Measurements from ENCODE around the gene C1GALT1. TPM values are rescaled to one million over a fixed set of nuclear protein-coding genes. Genes with fewer than 3 reads are reported as not detected.

Gene C1GALT1
- total RNA-seq, 1 experiment from 2014 or later, result 81.5 TPM

DNA sequence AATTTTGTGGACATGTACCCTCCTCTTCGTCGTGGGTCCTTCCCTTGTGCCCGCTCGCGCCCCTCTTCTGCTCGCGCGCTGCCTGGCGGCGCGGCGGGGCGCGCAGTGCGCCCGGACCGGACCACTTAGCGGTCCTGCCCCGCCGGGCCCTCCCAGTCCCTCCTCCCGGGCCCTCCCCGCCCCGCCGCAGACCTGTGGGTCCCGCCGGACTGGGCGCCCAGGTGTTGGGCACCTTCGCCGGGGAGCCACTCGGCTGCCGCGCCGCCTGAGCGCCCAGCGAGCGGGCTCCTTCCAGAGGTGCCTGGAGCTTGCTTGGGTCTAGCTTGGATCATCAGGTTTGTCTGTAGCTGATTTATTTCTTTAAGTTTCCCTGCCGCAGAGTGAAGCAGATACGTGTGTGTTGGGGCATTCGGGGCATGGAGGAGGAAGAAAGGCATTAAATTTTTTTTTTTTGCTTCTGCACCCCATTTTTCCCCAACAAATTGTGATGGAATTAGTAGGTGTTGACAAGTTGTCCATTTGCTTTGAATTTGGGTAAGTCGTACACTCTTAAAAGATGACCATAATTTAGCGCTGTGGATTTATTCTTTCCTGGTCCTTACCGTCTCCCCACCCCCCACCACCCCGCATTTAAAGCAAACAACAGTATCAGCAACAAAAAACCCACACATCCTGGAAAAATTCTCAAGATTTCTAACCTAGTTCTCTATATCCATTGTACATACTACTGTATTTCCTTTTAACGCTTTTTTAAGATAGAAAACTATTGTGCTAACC is 905 bp downstream of the C1GALT1 start:
- Histone ChIP-seq H3K27ac (ENCODE audit: insufficient read length, low read depth, low read length) (no peak overlapping the region), H2BK15ac (ENCODE audit: low read depth, low read length) (no peak overlapping the region), H2BK120ac (ENCODE audit: low read depth, low read length, poor library complexity, severe bottlenecking) (no peak overlapping the region), H3K27me3 (ENCODE audit: insufficient read depth, low read length) (no peaks in the 10 kb centered on the region), H3K4me2 (ENCODE audit: insufficient read depth, insufficient read length, low read length) (peak overlapping the region; percentile 61), H3K18ac (ENCODE audit: insufficient read length, low read depth, low read length) (peak overlapping the region; percentile 36), H4K20me1 (ENCODE audit: control insufficient read depth, insufficient read depth, insufficient read length) (no peaks in the 10 kb centered on the region), H4K8ac (replicated peaks; ENCODE audit: insufficient read length, low read depth, low read length) (no peak overlapping the region), H2AK5ac (ENCODE audit: insufficient read length, low read length) (no peak overlapping the region), H2BK12ac (ENCODE audit: insufficient read length, low read depth, low read length) (no peak overlapping the region), H2AFZ (ENCODE audit: low read length) (no peak overlapping the region), H3K4me1 (ENCODE audit: insufficient read depth, low read length) (peaks cover 7% of the 10 kb centered on the region; the same call in 1 of the 2 replicates), H3K14ac (ENCODE audit: insufficient read depth, low read length) (peak overlapping the region; percentile 91), H3T11ph (ENCODE audit: low read length) (no peak overlapping the region), H3K23me2 (ENCODE audit: insufficient read length, low read depth, low read length, poor library complexity, severe bottlenecking) (peaks cover 7% of the 10 kb centered on the region), H3K79me2 (ENCODE audit: insufficient read depth, low read length) (peaks cover 31% of the 10 kb centered on the region), H3K9me3 (ENCODE audit: control insufficient read depth, low read depth, low read length) (no peaks in the 10 kb centered on the region), H3K4ac (ENCODE audit: low read depth, low read length) (no peak overlapping the region; the same call in 1 of the 2 replicates), H2BK20ac (ENCODE audit: low read depth, low read length, poor library complexity, severe bottlenecking) (no peak overlapping the region), H3K56ac (ENCODE audit: insufficient read length, low read depth, low read length) (no peak overlapping the region), H4K91ac (ENCODE audit: insufficient read length, low read depth, low read length) (no peak overlapping the region), H3K9ac (ENCODE audit: extremely low read depth, insufficient read length, low read length) (peak overlapping the region; percentile 75), H4K5ac (ENCODE audit: insufficient read length, low read depth, low read length) (no peak overlapping the region), H3K23ac (ENCODE audit: insufficient read length, low read depth, low read length) (no peak overlapping the region), H3K79me1 (ENCODE audit: insufficient read depth, low read depth, low read length, poor library complexity, severe bottlenecking) (no peaks in the 10 kb centered on the region), H2BK5ac (ENCODE audit: insufficient read length, low read length) (no peak overlapping the region)
- peaks cover 0 to 14% (median 2%) of the 10 kb centered on the region in 3 experiments; a peak in 6 of 7 replicates for H3K36me3 Mint-ChIP-seq (ENCODE audit: insufficient read depth in 1 of 3, low read depth in 3 of 3)
- TF ChIP-seq, protein P1, sequence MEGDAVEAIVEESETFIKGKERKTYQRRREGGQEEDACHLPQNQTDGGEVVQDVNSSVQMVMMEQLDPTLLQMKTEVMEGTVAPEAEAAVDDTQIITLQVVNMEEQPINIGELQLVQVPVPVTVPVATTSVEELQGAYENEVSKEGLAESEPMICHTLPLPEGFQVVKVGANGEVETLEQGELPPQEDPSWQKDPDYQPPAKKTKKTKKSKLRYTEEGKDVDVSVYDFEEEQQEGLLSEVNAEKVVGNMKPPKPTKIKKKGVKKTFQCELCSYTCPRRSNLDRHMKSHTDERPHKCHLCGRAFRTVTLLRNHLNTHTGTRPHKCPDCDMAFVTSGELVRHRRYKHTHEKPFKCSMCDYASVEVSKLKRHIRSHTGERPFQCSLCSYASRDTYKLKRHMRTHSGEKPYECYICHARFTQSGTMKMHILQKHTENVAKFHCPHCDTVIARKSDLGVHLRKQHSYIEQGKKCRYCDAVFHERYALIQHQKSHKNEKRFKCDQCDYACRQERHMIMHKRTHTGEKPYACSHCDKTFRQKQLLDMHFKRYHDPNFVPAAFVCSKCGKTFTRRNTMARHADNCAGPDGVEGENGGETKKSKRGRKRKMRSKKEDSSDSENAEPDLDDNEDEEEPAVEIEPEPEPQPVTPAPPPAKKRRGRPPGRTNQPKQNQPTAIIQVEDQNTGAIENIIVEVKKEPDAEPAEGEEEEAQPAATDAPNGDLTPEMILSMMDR (conservative IDR thresholded peaks at IDR 0.05), result no peak
- H3K27me3 Mint-ChIP-seq (ENCODE audit: low read depth), result no peaks in the 10 kb centered on the region
- peak; percentile 48 for DNase-seq
- no CpG with 5 or more reads among the region's 44 CpGs for WGBS (ENCODE audit: extremely low coverage, insufficient read length, low lambda C conversion rate)
- H3K4me3 Mint-ChIP-seq, result peak overlapping the region; percentile 90 to 98
- H3K4me1 Mint-ChIP-seq, result peaks cover 6 to 13% of the 10 kb centered on the region in 2 experiments
- H3K27ac Mint-ChIP-seq, result peak overlapping the region; percentile 91 to 97 (median 96); a peak in 6 of 7 replicates
- H3K9me3 Mint-ChIP-seq, result peaks cover 0 to 2% of the 10 kb centered on the region in 2 experiments; a peak in 2 of 5 replicates
